ENCODE data around the gene MAP4K1.
"Not testable (repeated sequence)": the region's sequence is repeated elsewhere in the genome, so short reads cannot be mapped to it uniquely, and the experiment has no call there.

Gene MAP4K1

DNA sequence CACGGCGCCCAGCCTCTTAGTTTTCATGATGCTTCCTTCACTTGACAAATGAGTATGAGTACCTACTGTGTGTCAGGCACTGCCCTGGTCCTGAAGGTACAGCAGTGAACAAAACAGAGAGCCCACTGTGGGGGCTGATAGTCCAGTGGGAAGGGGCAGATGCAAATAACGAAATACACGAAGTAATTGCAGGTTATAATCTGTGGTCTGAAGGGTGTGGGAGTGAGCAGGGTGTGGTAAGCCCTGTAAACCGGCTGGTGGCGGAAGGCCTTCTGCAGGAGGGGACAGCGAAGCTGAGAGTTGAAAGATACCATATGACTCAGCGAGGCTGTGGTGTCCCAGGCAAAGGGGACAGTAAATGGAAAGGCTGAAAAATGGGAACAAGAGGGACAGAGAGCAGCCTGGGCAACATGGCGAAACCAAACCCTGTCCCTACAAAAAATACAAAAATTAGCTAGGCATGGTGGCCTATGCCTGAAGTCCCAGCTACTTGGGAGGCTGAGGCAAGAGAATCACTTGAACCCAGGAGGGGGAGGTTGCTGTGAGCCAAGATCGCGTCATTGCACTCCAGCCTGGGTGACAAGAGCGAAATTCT is 60.5 kb downstream of the MAP4K1 start:
- no peak for TF ChIP-seq CTCF (IDR thresholded peaks at IDR 0.05; ENCODE audit: insufficient read depth, missing control alignments)
- DNase-seq (ENCODE audit: insufficient read length, low spot score) (no peak), FAIRE-seq (no peak)

DNA sequence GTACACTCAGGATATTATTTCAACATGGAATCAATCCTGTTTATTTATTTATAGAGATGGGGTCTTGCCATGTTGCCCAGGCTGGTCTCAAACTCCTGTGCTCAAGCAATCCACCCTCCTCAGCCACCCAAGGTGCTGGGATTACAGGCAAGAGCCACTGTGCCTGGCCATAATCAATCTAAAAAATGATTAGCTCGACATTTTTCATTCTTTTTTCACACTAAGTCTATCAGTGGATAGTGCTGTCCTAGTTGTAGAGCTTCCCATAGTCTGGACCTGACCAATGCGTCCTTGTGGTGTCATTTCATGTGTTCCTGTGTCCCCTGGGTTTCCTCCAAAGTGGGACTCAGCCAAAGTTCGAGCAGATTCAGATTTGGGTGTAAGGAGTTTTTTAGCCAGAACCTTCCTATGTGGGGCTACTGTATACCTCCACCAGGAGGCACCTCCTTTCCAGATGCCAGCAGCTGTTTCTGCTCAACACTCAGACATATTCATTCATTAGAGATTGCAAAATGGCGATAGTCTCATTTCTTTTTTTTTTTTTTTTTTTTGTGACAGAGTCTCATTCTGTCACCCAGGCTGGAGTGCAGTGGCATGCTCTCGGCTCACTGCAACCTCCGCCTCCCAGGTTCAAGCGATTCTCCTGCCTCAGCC is 61.1 kb downstream of the MAP4K1 start:
- DNase-seq (ENCODE audit: insufficient read length, low spot score), result no peak
- FAIRE-seq, result no peak
- no peak for TF ChIP-seq CTCF (IDR thresholded peaks at IDR 0.05; ENCODE audit: insufficient read depth, missing control alignments)

GRCh38 chr19:38555200-38555599 is 62.6 kb downstream of the MAP4K1 start:
- DNase-seq (ENCODE audit: insufficient read length, low spot score) (no peak), FAIRE-seq (no peak)
- TF ChIP-seq CTCF (IDR thresholded peaks at IDR 0.05; ENCODE audit: insufficient read depth, missing control alignments), result no peak

GRCh38 chr19:38554676-38555141 is 63.0 kb downstream of the MAP4K1 start:
- DNase-seq (ENCODE audit: insufficient read length, low spot score), result no peak
- no peak for TF ChIP-seq CTCF (IDR thresholded peaks at IDR 0.05; ENCODE audit: insufficient read depth, missing control alignments)
- no peak for FAIRE-seq

- not testable (repeated sequence) for FAIRE-seq; DNase-seq (ENCODE audit: insufficient read length, low spot score)
Measured at GRCh38 chr19:38553239-38553638, 64.5 kb downstream of the MAP4K1 start.

GRCh38 chr19:38551450-38551813 is 66.3 kb downstream of the MAP4K1 start:
- DNase-seq (ENCODE audit: insufficient read length, low spot score), result no peak
- TF ChIP-seq CTCF (IDR thresholded peaks at IDR 0.05; ENCODE audit: insufficient read depth, missing control alignments), result no peak
- FAIRE-seq, result no peak

DNA sequence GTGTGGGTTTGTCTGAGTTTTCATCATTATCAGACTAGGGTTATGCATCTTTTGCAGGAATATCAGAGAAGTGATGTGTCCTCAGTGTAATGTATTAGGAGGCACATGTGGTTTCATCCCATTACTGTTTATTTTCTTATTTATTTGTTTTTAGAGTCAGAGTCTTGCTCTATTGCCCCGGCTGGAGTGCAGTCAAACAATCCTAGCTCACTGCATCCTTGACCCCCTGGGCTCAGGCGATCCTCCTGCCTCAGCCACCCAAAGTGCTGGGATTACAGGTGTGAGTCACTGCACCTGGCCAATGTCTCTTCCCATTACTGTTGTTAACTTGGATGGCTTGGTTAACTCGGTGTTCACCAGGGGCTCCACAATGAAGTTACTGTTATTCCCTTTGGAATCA is 67.4 kb downstream of the MAP4K1 start:
- FAIRE-seq, result no peak
- no peak for TF ChIP-seq CTCF (IDR thresholded peaks at IDR 0.05; ENCODE audit: insufficient read depth, missing control alignments)
- DNase-seq (ENCODE audit: insufficient read length, low spot score), result no peak

All from D721Med (cell line).